A549 (cell line): ENCODE data around the gene CTDSPL.

ENCODE experiments used
- BHLHE40 ChIP-seq: IDR thresholded peaks from 2 replicates; pipeline ENCODE4 v1.6.1; 2012; ENCODE audit warnings: low read depth, low read length, inconsistent platforms
- EP300 ChIP-seq, 2 experiments: fragments of >200 bp; sonication (Bioruptor Twin); formaldehyde crosslinking; IDR thresholded peaks; 2 replicates in 1 of 2; 3 replicates in 1 of 2; pipeline ENCODE4 v1.6.1; 2016 to 2017
- GATA3 ChIP-seq: IDR thresholded peaks from 2 replicates; pipeline ENCODE4 v1.6.1; 2012; ENCODE audit warnings: borderline replicate concordance
- HDAC2 ChIP-seq: fragments of 200-600 bp; sonication (generic); IDR thresholded peaks from 2 replicates; pipeline ENCODE4 v1.6.1; 2016
- JUN ChIP-seq, 2 experiments: fragments of >200 bp; sonication (Bioruptor Twin); formaldehyde crosslinking; IDR thresholded peaks; 2 replicates in 1 of 2; 3 replicates in 1 of 2; pipeline ENCODE4 v1.6.1; 2016 to 2017
- KDM5A ChIP-seq: fragments of 200-600 bp; sonication (generic); IDR thresholded peaks from 2 replicates; pipeline ENCODE4 v1.6.1; 2016; ENCODE audit warnings: antibody characterized with exemption, mild to moderate bottlenecking
- MYC ChIP-seq: IDR thresholded peaks from 2 replicates; pipeline ENCODE4 v1.6.1; 2012; ENCODE audit warnings: mild to moderate bottlenecking, inconsistent platforms, low read length, improper control_type of control experiment, borderline replicate concordance
- POLR2A ChIP-seq: IDR thresholded peaks from 2 replicates; pipeline ENCODE4 v1.6.1; 2012; ENCODE audit warnings: mild to moderate bottlenecking, low read length
- ZNF302 ChIP-seq: fragments of 250-450 bp; sonication (Bioruptor Pico); IDR thresholded peaks from 2 replicates; pipeline ENCODE4 v1.9.0; 2021; ENCODE audit warnings: inconsistent platforms, mild to moderate bottlenecking, moderate library complexity
- TF ChIP-seq, protein P1 (sequence below): fragments of >200 bp; sonication (Bioruptor Twin); formaldehyde crosslinking; IDR thresholded peaks from 3 replicates; pipeline ENCODE4 v1.5.1; 2016

DNA sequence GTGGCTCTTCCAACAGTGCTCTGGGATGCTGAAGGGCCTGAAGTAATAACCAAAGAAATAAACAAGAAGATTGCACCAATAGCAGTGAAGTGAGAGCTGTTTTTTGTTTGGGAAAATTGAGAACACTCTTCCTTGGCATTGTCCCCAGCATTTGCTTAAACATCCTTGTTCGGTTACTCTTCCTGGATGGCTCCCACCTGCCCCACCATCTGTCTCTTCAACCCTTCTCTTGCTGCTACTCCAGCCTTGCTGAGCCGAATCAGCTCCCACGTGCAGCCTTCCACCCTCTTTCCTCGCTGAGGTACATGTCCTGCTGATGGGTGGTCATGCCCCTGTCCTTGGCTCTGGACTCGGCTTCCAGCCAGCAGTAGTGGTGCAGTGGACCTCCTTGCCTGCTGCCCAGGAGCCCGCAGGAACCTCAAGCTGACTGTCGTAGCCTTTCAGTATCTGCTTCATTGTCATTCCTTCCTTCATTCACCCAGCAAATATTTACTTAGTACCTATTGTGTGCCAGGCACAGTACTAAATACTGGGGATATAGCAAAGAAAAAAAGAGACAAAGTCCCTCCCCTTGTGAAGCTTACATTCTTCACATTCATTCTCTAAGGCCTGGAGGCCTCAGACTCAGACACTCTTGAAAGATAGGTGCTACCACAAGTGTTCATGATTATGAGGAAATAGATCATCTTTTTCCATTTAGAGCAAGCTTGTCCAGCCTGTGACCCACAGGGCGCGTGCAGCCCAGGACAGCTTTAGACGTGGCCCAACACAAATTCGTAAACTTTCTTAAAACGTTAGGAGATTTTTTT lies 111.8 kb downstream of the CTDSPL start:
- TF ChIP-seq GATA3 (no peak), JUN (IDR thresholded peaks at IDR 0.05) (no peak), POLR2A (no peak), EP300 (IDR thresholded peaks at IDR 0.05) (no peak), ZNF302 (CRISPR knock-in tag) (no peak), HDAC2 (no peak), MYC (no peak), BHLHE40 (no peak), KDM5A (no peak)
- TF ChIP-seq, protein P1, sequence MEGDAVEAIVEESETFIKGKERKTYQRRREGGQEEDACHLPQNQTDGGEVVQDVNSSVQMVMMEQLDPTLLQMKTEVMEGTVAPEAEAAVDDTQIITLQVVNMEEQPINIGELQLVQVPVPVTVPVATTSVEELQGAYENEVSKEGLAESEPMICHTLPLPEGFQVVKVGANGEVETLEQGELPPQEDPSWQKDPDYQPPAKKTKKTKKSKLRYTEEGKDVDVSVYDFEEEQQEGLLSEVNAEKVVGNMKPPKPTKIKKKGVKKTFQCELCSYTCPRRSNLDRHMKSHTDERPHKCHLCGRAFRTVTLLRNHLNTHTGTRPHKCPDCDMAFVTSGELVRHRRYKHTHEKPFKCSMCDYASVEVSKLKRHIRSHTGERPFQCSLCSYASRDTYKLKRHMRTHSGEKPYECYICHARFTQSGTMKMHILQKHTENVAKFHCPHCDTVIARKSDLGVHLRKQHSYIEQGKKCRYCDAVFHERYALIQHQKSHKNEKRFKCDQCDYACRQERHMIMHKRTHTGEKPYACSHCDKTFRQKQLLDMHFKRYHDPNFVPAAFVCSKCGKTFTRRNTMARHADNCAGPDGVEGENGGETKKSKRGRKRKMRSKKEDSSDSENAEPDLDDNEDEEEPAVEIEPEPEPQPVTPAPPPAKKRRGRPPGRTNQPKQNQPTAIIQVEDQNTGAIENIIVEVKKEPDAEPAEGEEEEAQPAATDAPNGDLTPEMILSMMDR, result no peak
